ENCODE data around the gene EWSR1.

EWSR1 gene

DNA sequence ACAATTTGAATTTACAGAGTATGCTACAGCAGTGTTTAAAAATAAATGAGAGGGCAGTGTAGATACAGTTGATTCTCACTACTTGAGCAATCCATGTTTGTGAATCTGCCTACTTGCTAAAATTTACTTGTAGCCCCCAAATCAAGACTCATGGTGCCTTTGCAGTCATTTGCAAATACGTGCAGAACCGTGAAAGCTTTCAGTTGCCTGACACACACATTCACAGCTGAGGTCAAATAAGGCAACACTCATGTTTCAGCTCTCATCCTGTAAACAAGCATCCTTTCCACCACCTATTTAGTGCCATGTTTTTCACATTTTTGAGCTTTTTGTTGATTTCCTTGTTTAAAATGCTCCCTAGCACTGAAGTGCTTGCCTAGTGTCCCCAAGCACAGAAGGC is 80.0 kb downstream of the EWSR1 start:
- Mint-ChIP-seq H3K9me3 (no peaks in the 10 kb centered on the region), H3K4me1 (ENCODE audit: low read depth) (no peaks in the 10 kb centered on the region), H3K27me3 (no peaks in the 10 kb centered on the region), H3K36me3 (ENCODE audit: low read depth) (peaks cover 66% of the 10 kb centered on the region), H3K4me3 (no peak overlapping the region), H3K27ac (no peak overlapping the region)

DNA sequence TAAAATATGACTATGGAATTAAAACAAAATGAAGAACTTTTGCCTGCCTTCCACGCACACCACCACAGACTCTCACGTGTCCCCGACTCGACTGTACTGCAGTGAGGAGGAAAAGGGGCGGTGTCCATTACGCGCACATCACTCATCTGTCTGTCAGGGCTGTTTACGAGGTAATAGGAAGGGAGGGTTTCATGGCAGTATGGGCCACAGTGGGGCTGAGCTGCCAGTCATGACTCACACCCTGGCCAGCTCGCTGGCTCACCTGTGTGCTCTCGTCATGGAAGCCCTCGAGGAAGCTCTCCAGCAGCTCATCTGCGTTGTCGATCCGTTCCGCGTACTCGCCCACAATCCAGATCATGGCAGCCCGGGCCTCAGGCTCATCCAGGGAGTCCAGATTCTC is 80.9 kb downstream of the EWSR1 start:
- Mint-ChIP-seq H3K27me3 (no peaks in the 10 kb centered on the region), H3K36me3 (ENCODE audit: low read depth) (peaks cover 66% of the 10 kb centered on the region), H3K9me3 (no peaks in the 10 kb centered on the region), H3K4me3 (no peak overlapping the region), H3K27ac (no peak overlapping the region), H3K4me1 (ENCODE audit: low read depth) (no peaks in the 10 kb centered on the region)
